Measurements from ENCODE around the gene ALDH1L1. TPM values are rescaled to one million over a fixed set of nuclear protein-coding genes. Genes with fewer than 3 reads are reported as not detected.

ALDH1L1 gene
- total RNA-seq, 1 donor from 2014 or later: not detected

GRCh38 chr3:126155819-126156218 lies 24.6 kb downstream of the ALDH1L1 start:
- peaks cover 16% of the 10 kb centered on the region for H3K4me1 Mint-ChIP-seq (ENCODE audit: low read depth, unreplicated experiment)
- TF ChIP-seq CTCF (IDR thresholded peaks at IDR 0.05; ENCODE audit: partially characterized antibody, unreplicated experiment): no peak
- H3K36me3 Mint-ChIP-seq (ENCODE audit: unreplicated experiment): no peaks in the 10 kb centered on the region
- H3K4me3 Mint-ChIP-seq (ENCODE audit: unreplicated experiment): no peak overlapping the region
- H3K9me3 Mint-ChIP-seq (ENCODE audit: unreplicated experiment): peaks cover 14% of the 10 kb centered on the region
- no peak overlapping the region for H3K27ac Mint-ChIP-seq (ENCODE audit: unreplicated experiment)
- no peak for DNase-seq
- H3K27me3 Mint-ChIP-seq (ENCODE audit: unreplicated experiment): peaks cover 4% of the 10 kb centered on the region

GRCh38 chr3:126155280-126155640 lies 25.1 kb downstream of the ALDH1L1 start:
- Mint-ChIP-seq H3K9me3 (ENCODE audit: unreplicated experiment) (peaks cover 14% of the 10 kb centered on the region), H3K27me3 (ENCODE audit: unreplicated experiment) (peaks cover 6% of the 10 kb centered on the region), H3K4me3 (ENCODE audit: unreplicated experiment) (no peak overlapping the region), H3K36me3 (ENCODE audit: unreplicated experiment) (no peaks in the 10 kb centered on the region), H3K4me1 (ENCODE audit: low read depth, unreplicated experiment) (peaks cover 16% of the 10 kb centered on the region), H3K27ac (ENCODE audit: unreplicated experiment) (no peak overlapping the region)
- no peak for TF ChIP-seq CTCF (IDR thresholded peaks at IDR 0.05; ENCODE audit: partially characterized antibody, unreplicated experiment)
- DNase-seq: no peak

- Mint-ChIP-seq H3K4me1 (ENCODE audit: low read depth, unreplicated experiment) (peaks cover 16% of the 10 kb centered on the region), H3K4me3 (ENCODE audit: unreplicated experiment) (no peak overlapping the region), H3K27ac (ENCODE audit: unreplicated experiment) (no peak overlapping the region), H3K27me3 (ENCODE audit: unreplicated experiment) (peaks cover 6% of the 10 kb centered on the region), H3K36me3 (ENCODE audit: unreplicated experiment) (no peaks in the 10 kb centered on the region), H3K9me3 (ENCODE audit: unreplicated experiment) (peaks cover 14% of the 10 kb centered on the region)
- no peak for TF ChIP-seq CTCF (IDR thresholded peaks at IDR 0.05; ENCODE audit: partially characterized antibody, unreplicated experiment)
- DNase-seq: no peak
Observed at GRCh38 chr3:126154391-126155279, 25.8 kb downstream of the ALDH1L1 start.

- TF ChIP-seq CTCF (IDR thresholded peaks at IDR 0.05; ENCODE audit: partially characterized antibody, unreplicated experiment): no peak
- peaks cover 8% of the 10 kb centered on the region for H3K9me3 Mint-ChIP-seq (ENCODE audit: unreplicated experiment)
- peaks cover 6% of the 10 kb centered on the region for H3K27me3 Mint-ChIP-seq (ENCODE audit: unreplicated experiment)
- no peak overlapping the region for H3K4me3 Mint-ChIP-seq (ENCODE audit: unreplicated experiment)
- no peak for DNase-seq
- peaks cover 9% of the 10 kb centered on the region for H3K4me1 Mint-ChIP-seq (ENCODE audit: low read depth, unreplicated experiment)
- H3K36me3 Mint-ChIP-seq (ENCODE audit: unreplicated experiment): no peaks in the 10 kb centered on the region
- H3K27ac Mint-ChIP-seq (ENCODE audit: unreplicated experiment): no peak overlapping the region
Observed at GRCh38 chr3:126153695-126154360, 26.6 kb downstream of the ALDH1L1 start.
